Stimulated activated CD4-positive, alpha-beta T cell treated with anti-CD3 and anti-CD28 coated beads, Interleukin-1b, Interleukin-23, amount 100 ng/mL, for 4 hours (primary cell): ENCODE measurements around the gene MEGF11.
"Not testable (repeated sequence)": the region's sequence is repeated elsewhere in the genome, so short reads cannot be mapped to it uniquely, and the experiment has no call there.

Source experiments
- DNase-seq, 2 donors: peaks; one replicate each; pipeline ENCODE4 v3.0.0-alpha.2; 2020; ENCODE audit warnings: low read depth in 2 of 2

MEGF11 gene

DNA sequence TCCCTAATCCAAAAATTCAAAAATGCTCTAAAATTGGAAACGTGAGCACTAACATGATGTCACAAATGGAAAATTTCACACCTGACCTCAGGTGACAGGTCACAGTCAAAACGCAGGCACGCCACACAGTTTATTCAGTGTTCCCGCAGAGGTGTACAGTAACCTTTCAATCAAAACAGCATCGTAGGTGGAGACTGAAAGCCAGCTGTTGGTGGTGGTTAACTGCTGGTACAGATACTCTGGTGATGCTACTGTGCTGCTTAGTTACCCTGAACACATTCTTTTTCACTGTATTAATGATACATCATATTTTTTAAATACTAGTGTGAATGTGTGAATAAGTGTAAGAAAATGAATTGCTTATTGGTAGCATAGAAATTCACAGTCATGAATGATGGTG, 360.5 kb downstream of the MEGF11 start:
- DNase-seq = no peak

- DNase-seq = no peak
Observed at GRCh38 chr15:65888981-65889380, 364.6 kb downstream of the MEGF11 start.

DNA sequence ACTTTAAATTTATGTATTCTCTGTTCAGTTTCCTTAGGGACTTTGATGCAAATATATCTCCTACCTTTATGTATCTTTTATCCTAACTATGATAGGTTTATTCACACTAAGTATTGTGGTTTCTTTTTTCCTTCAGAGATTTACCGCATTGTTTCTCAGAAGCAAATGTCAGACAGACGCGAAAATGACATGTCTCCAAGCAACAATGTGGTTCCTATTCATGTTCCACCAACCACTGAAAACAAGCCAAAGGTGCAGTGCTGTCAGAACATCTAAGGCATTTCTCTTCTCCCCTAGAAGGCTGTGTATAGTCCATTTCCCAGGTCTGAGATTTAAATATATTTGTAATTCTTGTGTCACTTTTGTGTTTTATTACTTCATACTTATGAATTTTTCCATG, 366.0 kb downstream of the MEGF11 start:
- DNase-seq = peak in 1 of 2 donors; percentile 34

DNA sequence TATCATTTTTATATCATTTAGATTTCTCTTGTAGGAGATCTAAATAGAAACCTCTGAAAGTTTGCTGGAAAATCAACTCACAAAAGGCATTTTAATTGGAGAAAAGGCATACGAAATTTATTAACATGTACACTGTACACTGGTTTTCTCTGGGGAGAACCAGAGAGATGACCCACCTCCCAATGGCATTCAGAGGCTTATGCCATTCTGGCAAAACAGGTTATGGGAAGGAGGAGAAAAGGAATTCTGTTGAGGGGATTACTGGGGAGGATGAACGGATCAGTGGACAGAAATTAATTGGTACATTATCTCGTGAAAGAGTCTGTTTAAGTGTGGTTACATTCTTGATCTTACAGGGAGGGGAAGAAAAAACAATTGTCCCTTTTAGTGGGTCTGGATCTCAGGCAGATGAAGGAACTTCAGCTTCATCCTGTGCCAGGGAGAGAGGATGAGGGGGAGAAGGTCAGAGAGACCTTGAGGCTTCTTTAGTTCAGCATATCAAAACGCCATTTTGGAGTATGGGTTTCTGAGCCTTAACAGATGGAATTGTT, 367.8 kb downstream of the MEGF11 start:
- DNase-seq = no peak

- DNase-seq = no peak
Observed at GRCh38 chr15:65884511-65884910, 369.0 kb downstream of the MEGF11 start.

GRCh38 chr15:65883571-65883970, 370.0 kb downstream of the MEGF11 start:
- no peak for DNase-seq

DNA sequence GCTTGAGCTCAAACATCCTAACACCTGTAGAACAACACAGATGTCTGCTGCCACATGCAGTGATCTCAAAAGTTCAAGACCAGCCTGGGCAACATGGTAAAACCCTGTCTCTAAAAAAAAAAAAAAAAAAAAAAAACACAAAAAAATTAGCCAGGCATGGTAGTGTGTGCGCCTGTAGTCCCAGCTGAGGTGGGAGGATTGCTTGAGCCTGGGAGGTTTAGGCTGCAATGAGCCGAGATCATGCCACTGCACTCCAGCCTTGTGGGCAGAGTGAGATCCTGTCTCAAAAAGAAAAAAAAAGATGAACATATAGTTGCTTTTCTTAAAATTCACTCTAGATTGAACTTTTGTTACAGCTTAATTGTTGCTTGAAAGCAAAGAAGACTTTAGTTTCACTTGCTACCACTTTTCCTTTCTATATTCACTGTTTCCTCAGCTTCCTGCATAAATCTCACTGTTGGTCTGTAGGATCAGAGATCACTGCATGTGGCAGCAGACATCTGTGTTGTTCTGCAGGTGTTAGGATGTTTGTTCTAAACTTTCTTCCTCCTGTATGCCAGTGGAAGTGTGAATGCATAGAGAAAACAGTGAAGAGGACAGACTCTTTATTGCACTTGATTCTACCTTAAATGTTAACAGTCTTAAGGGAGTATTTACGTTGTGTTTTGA, 371.6 kb downstream of the MEGF11 start:
- no peak for DNase-seq

DNA sequence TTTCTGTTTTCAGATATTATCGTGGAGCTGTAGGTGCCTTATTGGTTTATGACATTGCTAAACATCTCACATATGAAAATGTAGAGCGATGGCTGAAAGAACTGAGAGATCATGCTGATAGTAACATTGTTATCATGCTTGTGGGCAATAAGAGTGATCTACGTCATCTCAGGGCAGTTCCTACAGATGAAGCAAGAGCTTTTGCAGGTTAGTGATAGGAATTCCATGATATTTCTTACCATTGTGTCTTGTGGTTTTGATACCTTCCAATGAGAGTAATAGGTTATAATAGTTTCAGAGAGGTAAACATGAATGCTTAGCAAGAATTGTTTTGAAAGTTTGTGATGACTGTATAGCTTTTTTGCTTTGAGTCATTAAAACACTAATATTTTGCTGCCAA, 375.8 kb downstream of the MEGF11 start:
- DNase-seq = no peak

- no peak for DNase-seq
Observed at GRCh38 chr15:65875458-65875857, 378.1 kb downstream of the MEGF11 start.

DNA sequence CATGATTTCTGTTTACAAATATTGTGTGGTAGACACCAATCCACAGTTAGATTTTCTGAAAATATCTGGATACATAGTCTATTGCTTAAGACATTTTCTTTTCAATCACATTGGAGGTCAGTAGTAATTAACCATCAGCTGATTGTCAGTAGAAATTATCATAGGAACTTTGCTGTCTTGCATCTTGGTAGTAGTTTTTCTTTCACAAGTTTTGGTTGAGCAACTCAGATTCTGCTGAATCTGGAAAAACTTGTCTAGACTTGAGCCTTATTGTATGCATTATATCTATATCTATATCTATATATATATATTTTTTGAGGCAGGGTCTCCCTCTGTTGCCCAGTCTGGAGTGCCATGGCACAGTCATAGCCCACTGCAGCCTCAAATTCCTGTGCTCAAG, 380.3 kb downstream of the MEGF11 start:
- no peak for DNase-seq

DNA sequence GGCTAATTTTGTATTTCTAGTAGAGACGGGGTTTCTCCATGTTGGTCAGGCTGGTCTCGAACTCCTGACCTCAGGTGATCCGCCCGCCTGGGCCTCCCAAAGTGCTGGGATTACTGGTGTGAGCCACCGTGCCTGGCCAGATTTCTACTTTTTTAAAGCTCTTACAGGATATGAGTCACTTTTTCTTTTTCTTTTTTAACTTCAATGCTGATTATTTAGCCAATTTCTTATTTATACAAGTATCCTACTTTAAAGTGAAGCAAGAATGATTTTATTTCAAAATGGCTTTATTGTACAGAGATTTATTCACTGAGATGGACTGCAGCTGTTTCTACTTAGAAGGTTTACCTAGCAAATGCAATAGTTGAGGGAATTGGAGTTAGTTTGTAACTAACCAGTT, 381.0 kb downstream of the MEGF11 start:
- not testable (repeated sequence) for DNase-seq

- DNase-seq = not testable (repeated sequence)
Observed at GRCh38 chr15:65871886-65872285, 381.7 kb downstream of the MEGF11 start.

DNA sequence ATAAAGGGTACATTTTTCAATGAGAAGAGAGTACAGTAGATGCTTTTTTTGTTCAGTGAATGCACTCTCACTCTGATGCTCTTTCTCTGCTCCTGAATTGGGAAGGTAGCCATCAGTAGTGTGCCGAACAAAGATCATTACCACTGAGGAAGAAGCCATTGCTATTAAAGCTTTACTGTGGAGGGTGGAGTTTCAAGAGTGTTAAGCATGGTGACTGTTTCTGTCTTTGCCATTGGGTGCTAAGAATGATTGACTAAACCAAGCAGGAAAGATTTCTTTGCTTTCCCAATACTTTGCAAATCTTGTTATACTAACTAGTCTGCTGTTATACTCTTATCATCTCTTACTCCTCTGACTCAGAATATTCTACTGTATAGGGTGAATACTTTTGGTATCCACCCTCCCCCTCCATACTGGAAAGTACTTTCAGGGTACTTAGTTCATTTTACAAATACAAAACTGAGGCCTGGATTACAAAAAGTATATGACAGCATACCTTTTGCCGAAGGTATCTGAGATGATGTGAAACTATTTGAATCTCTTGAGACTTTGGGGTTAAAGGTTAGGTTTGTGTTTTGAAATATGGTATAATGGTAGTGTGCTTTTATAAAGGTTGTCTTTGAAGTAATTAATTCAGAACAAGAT, 382.5 kb downstream of the MEGF11 start:
- DNase-seq = no peak

DNA sequence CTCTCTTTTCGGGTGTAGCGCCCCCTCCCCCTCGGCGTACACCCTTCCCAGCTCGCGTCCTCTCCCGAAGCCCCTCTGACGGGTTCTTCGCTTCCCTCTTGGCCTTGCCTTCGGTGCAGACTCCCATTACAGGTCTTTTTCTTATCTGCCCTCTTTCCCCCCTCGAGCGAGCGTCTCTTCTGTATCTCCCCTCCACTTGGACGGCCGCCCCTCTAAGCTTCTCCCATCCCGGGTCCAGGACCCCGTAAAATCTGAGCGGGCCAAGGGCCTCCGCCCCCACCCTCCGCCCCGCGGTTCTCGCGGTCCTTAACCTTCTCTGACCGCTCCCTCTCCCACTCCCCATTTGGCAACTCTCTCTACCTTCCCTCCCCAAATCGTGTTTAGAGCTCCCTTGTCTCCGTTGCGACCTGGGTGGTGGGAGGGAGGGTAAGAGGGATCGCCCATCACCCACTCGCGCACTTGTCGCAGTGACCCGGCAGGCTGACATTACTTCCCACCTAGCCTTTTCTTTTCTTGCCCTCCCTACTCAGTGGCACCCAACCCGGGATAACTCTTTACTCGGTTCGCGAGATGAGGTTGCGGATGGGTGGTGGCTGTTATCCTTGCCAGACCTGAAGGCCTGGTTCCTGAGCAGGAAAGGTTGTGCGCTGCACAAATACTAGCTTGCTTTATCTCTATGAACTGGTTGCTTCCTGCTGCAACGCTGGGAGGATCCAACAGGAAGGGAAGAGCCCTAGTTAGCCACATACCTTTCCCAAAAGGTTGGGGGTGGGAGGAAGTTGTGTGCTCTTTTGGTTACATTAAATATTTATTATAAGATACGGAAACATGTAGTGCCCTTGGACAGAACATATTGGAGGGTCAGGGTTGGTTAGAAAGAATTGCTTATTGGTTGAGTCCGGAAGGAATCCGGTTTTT, 383.3 kb downstream of the MEGF11 start:
- no peak for DNase-seq

DNA sequence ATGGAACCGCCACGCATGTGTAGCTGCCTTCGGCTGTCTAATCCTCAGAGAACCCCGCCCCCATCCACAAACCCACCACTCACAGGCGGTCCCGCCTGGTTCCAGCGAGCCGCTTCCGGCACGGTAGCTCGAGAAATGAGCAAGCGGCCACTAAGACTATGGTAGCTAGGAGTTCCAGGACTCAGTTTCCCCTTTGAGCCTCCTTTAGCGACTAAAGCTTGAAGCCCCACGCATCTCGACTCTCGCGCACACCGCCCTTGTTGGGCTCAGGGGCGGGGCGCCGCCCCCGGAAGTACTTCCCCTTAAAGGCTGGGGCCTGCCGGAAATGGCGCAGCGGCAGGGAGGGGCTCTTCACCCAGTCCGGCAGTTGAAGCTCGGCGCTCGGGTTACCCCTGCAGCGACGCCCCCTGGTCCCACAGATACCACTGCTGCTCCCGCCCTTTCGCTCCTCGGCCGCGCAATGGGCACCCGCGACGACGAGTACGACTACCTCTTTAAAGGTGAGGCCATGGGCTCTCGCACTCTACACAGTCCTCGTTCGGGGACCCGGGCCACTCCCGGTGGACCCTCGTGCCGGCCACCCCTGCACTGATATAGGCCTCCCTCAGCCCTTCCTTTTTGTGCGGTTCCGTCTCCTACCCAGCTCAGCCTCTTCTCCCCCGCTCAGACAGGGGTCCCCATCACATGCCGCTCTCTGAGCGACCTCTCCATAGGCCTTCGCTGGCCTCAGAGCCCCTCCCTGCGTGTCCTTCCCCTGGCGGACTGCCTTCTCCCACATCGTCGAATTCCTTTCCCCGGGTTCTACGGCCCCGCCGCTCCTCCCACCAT, 384.2 kb downstream of the MEGF11 start, which contains the start of gene RAB11A:
TSS of gene RAB11A (plus strand) at position 366 of the 828 bp plus-strand sequence. CDS start at position 461, 95 bp downstream.
- peak; percentile 90 to 93 for DNase-seq

GRCh38 chr15:65868546-65869125, 384.9 kb downstream of the MEGF11 start:
- no peak for DNase-seq

DNA sequence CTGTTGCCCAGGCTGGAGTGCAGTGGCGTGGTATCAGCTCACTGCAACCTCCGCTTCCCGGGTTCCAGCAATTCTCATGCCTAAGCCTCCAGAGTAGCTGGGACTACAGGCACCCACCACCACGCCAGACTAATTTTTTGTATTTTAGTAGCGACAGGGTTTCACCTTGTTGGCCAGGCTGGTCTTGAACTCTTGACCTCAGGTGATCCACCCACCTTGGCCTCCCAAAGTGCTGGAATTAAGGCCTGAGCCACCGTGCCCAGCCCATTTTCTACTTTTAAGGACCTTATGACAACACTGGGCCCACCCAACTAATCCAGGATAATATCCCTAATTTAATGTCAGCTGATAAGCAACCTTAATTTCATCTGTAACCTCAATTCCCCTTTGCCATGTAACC, 385.6 kb downstream of the MEGF11 start:
- not testable (repeated sequence) for DNase-seq

DNA sequence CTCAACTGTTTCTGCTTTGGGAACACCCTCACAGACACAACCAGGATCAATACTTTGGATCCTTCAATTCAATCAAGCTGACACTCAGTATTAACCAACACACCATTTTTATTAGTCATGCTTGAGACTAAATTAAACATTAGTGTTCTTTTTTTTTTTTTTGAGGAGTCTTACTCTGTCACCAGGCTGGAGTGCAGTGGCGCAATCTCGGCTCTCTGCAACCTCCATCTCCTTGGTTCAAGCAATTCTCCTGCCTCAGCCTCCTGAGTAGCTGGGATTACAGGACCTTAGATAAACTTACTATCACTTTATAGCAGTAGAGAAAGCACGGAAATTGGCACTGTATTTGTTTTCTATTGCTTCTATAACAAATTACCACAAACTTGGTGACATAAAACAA, 386.3 kb downstream of the MEGF11 start:
- DNase-seq = no peak

DNA sequence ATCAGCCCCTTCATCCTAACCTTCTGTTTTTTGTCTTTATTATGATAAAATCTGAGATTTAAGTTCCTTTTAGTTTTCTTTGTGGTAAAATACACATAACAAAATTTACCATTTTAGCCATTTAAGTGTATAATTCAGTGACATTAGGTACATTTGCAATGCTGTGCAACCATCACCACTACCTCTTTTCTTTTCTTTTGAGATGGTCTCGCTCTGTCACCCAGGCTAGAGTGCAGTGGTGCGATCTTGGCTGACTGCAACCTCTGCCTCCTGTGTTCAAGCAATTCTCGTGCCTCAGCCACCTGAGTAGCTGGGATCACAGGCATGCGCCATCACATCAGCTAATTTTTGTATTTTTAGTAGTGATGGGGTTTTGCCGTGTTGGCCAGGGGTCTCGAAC, 390.4 kb downstream of the MEGF11 start:
- no peak for DNase-seq

- peak; percentile 30 to 34 for DNase-seq
Observed at GRCh38 chr15:65862682-65863081, 390.9 kb downstream of the MEGF11 start.
